HL-60/S4 (cell line): Measurements from ENCODE around the gene NSD2.

ENCODE experiments used
- in situ Hi-C: fragments of 300-500 bp; cut with MboI; formaldehyde crosslinking; loops from 2 replicates; pipeline ENCODE4 v1.14.3; 2022; ENCODE audit warnings: low sequenced_read_pairs

NSD2 gene

GRCh38 chr4:1895971-1896657 is 24.9 kb downstream of the NSD2 start:
- in situ Hi-C loops = no loop called here

- in situ Hi-C loops = no loop called here
Observed at GRCh38 chr4:1896658-1896991, 25.4 kb downstream of the NSD2 start.

GRCh38 chr4:1898007-1898406 is 26.8 kb downstream of the NSD2 start:
- in situ Hi-C loops = no loop called here

DNA sequence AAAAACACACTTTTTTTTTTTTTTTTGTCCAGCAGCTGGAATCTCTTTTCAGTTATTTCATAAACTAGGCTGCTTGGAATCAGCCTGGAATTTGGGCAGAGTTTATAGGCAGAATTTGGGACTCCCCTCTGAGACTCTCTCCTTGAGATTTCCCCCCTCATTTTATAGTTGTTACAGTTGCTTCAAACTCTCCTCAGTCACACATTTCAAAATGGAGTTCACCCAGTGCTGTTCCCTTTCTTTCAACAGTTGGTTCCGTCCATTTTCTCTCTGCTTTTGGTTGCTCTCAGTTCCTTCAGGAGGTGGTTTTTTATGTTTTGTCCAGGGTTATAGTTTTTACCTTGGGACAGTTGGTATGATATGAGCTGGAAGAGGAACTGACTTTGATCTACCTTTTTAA is 27.5 kb downstream of the NSD2 start:
- in situ Hi-C loops = no loop called here

DNA sequence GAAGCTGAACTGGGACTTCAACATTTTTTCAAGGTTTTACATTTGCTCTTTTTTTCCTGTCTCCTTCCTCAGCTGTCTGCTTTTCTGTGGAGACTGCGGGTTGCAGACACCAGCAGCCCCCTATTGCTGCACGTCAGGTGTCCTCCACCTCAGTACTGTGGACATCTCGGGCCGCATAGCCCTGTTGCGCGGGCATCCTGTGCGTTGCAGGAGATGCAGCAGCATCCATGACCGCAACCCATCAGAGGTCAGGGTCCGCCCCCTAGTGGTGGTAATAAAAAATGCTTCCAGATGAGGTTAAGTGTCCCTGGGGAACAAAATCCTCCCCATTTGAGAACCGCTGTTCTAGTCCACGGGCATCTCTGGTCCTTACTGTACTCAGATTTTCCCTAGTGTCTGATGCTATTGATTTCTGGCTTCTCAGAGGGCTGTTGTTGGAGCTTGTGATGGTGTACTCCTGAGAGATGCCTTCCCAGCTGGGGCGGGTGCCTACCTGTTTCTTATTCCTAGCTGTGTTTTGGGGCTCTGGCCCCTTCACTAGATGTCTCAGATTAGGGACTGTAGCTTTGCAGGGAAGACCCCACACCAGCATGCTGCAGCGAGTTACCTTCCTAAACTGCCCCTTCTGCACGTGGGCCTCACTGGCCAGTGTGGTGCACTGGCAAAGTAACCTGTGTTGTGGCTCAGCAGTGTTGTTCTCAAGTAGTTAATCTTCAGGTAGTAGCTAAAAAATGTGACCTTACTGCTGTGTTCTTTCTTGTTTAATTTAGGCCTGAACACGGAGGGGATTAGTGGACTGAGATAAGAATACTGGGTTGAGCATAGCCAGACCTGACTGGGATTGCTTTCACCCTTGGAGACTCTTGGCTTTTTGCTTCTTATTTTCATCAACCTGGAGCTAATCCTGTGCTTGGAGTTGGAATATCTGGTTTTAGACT is 28.2 kb downstream of the NSD2 start:
- in situ Hi-C loops = loop anchor here (25.0 kb wide), 1 partner anchor 288 kb away; no protein-coding TSS in a partner anchor

DNA sequence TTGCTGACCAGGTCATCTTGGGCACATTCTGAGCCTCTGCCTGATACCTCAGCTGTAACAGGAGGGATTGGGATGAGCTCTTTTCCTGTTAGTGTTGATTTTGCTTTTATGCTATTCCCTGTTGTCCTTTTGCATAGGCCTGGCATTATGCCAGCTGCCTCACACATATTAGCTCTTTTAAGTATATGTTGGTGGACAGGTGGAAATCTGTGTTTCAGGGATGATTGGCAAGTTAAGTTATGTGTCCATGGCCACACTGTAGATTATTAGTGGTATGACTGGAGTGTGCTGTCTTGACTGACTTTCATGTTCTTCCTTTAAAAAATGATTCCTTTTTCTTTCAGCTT is 28.9 kb downstream of the NSD2 start:
- in situ Hi-C loops = loop anchor here (25.0 kb wide), 1 partner anchor 287 kb away; no protein-coding TSS in a partner anchor

DNA sequence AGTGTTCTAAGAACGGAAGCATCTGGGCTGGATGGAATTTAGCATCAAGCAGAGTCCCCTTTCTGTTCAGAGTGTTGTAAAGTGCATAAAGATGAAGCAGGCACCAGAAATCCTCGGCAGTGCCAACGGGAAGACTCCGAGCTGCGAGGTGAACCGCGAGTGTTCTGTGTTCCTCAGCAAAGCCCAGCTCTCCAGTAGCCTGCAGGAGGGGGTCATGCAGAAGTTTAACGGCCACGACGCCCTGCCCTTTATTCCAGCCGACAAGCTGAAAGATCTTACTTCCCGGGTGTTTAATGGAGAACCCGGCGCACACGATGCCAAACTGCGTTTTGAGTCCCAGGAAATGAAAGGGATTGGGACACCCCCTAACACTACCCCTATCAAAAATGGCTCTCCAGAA is 29.4 kb downstream of the NSD2 start:
- in situ Hi-C loops = loop anchor here (25.0 kb wide), 1 partner anchor 287 kb away; no protein-coding TSS in a partner anchor

DNA sequence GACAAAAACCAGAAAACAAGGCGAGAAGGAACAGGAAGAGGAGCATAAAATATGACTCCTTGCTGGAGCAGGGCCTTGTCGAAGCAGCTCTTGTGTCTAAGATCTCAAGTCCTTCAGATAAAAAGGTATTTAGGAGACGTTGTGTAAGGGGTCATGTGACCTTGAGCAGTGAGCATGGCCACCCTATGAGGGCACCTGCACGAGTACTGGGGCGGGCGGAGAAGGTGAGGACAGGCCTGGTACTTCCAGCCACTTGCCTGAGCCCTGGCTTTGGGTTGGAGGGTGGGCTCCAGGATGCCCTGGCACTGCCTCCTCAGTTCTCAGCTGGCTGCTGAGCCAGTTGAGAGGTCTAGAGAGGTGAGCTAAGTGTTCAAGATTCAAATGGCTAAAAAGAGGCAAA is 29.9 kb downstream of the NSD2 start:
- in situ Hi-C loops = loop anchor here (25.0 kb wide), 1 partner anchor 286 kb away; no protein-coding TSS in a partner anchor

DNA sequence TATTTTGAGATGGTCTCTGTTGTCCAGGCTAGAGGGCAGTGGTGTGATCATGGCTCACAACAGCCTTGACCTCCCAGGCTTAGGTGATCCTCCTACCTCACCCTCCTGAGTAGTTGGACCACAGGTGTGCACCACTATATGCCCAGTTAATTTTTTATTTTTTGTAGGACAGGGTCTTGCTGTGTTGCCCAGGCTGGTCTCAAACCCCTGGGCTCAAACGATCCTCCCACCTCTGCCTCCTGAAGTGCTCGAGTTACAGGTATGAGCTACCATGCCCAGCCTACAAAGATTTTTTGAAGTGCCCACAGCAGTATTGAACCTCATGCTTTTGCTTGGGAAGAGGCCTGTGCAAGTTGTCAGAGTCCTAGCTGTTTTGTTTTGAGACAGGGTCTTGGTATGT is 31.1 kb downstream of the NSD2 start:
- in situ Hi-C loops = loop anchor here (25.0 kb wide), 1 partner anchor 285 kb away; no protein-coding TSS in a partner anchor

- in situ Hi-C loops = loop anchor here (25.0 kb wide), 1 partner anchor 284 kb away; no protein-coding TSS in a partner anchor
Observed at GRCh38 chr4:1903035-1903434, 31.8 kb downstream of the NSD2 start.

DNA sequence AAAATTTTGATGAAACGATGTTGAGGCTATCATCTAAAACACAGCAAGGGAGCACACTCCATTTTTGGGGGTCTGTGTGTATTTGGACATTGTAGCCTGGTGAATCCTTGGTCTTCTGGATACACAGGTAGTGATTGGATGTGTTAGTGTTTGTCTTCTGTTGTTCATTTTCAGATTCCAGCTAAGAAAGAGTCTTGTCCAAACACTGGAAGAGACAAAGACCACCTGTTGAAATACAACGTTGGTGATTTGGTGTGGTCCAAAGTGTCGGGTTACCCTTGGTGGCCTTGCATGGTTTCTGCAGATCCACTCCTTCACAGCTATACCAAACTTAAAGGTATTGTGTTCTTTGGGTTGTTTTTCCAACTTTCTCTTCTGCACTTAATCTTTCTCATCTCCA is 32.8 kb downstream of the NSD2 start:
- in situ Hi-C loops = loop anchor here (25.0 kb wide), 1 partner anchor 283 kb away; no protein-coding TSS in a partner anchor

GRCh38 chr4:1907848-1908525 is 36.8 kb downstream of the NSD2 start:
- in situ Hi-C loops = loop anchor here (25.0 kb wide), 1 partner anchor 279 kb away; no protein-coding TSS in a partner anchor

- in situ Hi-C loops = loop anchor here (25.0 kb wide), 1 partner anchor 278 kb away; no protein-coding TSS in a partner anchor
Observed at GRCh38 chr4:1909696-1910095, 38.5 kb downstream of the NSD2 start.

DNA sequence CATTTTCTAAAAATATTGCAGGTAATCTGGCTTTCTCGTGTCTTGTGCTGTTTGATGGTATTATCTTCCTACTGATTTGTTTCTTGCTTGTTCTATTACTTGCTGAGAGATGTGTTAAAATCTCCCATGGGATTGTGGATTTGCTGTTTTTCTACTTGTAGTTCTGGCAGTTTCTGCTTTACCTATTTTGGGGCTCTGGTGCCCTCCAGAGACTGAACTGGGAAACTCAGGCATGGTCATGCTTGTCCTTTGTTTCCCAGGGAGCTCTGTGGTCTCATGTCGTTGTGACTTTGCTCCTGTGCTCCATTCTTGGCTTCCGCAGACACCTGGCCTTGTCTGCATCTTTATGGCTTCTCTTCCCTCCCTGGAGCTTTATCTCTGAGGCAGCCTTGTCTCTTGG is 39.5 kb downstream of the NSD2 start:
- in situ Hi-C loops = loop anchor here (25.0 kb wide), 1 partner anchor 277 kb away; no protein-coding TSS in a partner anchor

DNA sequence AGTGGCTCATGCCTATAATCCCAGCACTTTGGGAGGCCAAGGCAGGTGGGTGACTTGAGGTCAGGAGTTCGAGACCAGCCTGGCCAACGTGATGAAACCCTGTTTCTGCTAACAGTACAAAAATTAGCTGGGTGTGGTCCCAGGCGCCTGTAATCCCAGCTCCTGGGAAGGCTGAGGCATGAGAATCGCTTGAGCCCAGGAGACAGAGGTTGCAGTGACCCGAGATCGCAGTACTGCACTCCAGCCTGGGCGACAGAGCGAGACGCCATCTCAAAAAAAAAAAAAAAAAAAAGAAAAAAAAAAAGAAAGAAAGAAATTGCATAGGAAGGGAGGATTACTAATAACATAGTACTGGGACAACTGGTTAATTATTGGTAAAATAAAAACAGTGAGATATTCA is 40.1 kb downstream of the NSD2 start:
- in situ Hi-C loops = loop anchor here (25.0 kb wide), 1 partner anchor 276 kb away; no protein-coding TSS in a partner anchor

DNA sequence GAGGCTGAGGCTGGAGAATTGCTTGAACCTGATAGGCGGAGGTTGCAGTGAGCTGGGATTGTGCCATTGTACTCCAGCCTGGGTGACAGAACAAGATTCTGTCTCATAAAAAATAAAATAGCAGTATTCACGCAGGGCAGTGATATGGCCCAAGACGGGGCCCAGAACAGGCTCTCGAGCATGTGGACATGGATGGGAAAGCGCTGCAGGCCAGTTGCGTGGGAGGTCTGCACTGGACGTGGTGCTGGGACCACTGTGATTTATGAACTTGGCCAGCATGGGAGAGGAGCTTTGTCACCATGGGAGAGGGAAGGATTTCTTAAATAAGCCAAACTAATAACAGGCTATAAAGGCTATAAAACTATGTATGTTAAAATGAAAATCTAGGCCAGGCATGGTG is 51.6 kb downstream of the NSD2 start:
- in situ Hi-C loops = loop anchor here (25.0 kb wide), 1 partner anchor 264 kb away; no protein-coding TSS in a partner anchor

GRCh38 chr4:1927675-1928074 is 56.5 kb downstream of the NSD2 start:
- in situ Hi-C loops = no loop called here

DNA sequence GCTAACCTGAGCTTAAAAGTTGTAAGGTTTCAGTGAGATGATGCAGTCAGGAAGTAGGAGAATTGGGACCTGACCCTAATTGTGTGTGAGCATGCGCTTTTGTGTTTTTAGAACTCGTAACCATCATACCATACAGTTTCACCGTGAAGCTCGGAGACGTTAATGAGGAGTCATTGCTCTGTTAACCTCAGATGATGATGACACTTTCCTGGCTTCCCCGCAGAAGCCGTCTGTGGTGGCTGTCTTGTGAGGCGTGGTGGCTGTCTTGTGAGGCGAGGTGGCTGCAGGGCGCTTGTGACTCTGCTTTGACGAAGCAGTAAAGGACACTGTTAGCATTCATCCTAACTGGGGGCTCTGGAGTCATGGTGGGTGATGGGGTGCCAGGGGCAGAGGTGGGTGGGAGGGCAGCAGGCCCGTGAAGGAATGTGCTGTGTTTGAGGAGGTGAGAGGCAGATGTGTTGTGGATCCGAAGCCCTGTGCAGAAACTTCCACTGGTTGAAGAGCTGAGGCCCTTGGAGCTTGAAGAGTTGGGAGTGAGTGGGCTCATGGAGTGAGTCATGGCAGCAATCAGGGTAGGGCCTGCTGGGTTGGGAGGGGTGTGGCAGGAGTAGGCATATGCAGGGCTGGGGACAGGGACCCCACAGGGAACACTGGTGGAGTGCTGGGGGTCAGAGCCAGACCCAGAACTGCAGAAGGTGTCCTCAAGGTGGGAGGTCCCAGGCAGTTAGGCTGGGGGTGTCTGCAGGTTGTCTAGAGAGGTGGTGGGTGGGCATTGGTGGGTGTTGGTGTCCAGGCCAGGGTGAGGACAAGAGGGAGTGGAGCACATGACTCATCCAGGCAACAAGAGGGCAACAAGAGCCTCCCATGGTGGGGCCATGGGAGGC is 57.4 kb downstream of the NSD2 start:
- in situ Hi-C loops = no loop called here

DNA sequence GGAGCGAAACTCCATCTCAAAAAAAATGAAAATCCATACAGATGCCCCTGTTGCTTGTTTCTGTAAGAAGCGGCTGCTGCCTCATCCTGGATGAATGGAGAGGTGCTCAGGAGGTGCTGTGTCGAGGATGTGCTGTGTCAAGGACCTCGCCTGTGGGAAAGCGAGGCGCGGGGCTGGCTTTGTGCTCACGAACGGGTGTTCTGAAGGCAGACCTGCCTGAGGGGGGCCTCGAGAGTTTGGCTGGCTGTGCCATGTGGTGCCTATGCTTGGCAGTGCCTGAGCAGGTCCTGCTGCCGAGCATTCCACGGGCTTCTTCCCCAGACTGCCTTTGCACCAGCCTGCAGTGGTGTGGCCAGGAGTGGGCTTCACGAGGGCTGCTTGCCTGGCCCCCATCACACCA is 61.5 kb downstream of the NSD2 start:
- in situ Hi-C loops = no loop called here

DNA sequence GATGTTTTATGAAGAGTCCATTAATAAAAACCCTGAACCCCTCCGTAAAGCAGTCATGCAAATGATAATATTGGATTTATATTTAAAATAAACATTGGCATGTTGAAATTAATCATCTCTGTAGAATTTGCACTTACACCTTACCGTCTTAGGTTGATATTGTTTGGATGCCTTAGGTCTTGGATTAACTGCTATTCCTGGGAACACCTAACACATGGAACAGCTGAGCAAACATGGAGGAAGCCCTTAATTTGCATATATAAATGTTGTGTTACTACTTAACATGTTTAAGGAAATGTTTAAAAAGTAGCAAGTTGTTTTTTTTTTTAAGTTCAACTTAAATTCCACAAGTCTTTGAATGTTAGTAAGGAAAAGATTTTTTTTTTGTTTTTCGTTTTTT is 62.5 kb downstream of the NSD2 start:
- in situ Hi-C loops = no loop called here
